IMR-90 (cell line): ENCODE data around the gene RLF. TPM values are rescaled to one million over a fixed set of nuclear protein-coding genes. Genes with fewer than 3 reads are reported as not detected.

Source experiments
- ATAC-seq: fragments of 200-7000 bp; cut with Tn5 transposase; 2 replicates; pipeline ENCODE4 v1.9.1; 2020; ENCODE audit warnings: low read depth, mild to moderate bottlenecking, moderate library complexity
- BruUV-seq: library from RNA; stranded (reverse); fragments of 400-500 nt; replicated peaks from 2 replicates; lab custom pipeline; 2021; lab: Mats Ljungman, UMichigan
- CTCF ChIA-PET: fragments of 300-600 bp; formaldehyde crosslinking; extraction: SDS; loops from one replicate; lab custom pipeline; 2021; ENCODE audit warnings: antibody characterized with exemption; lab: Yijun Ruan, JAX
- POLR2A ChIA-PET: fragments of 300-600 bp; sonication (Branson Sonifier 250); formaldehyde crosslinking; loops from one replicate; lab custom pipeline; 2022; ENCODE audit warnings: antibody characterized with exemption; ENCODE audit not compliant: unreplicated experiment; lab: Charles Lee
- DNase-seq: peaks from one replicate; pipeline ENCODE4 v3.0.0; 2013
- H2AFZ ChIP-seq: replicated peaks from 2 replicates; pipeline ENCODE3; 2013; ENCODE audit warnings: low read length, mild to moderate bottlenecking; ENCODE audit not compliant: poor library complexity
- H2AK5ac ChIP-seq: 2 replicates; pipeline ENCODE4 v1.6.1; 2013; ENCODE audit warnings: low read depth, low read length, inconsistent platforms
- H2AK9ac ChIP-seq: replicated peaks from 2 replicates; pipeline ENCODE3; 2013; ENCODE audit warnings: mild to moderate bottlenecking, low read depth, low read length, moderate library complexity; ENCODE audit not compliant: poor library complexity
- H2BK120ac ChIP-seq: 2 replicates; pipeline ENCODE4 v1.6.1; 2013; ENCODE audit warnings: low read depth, low read length, inconsistent platforms
- H2BK15ac ChIP-seq: 3 replicates; pipeline ENCODE4 v1.6.1; 2013; ENCODE audit warnings: low read depth, low read length, inconsistent platforms
- H2BK20ac ChIP-seq: 2 replicates; pipeline ENCODE4 v1.6.1; 2013; ENCODE audit warnings: low read depth, mild to moderate bottlenecking, inconsistent platforms, low read length, moderate library complexity
- H2BK5ac ChIP-seq: 2 replicates; pipeline ENCODE4 v1.6.1; 2013; ENCODE audit warnings: mild to moderate bottlenecking, low read depth, low read length, inconsistent platforms; ENCODE audit not compliant: poor library complexity, severe bottlenecking
- H3K14ac ChIP-seq: replicated peaks from 2 replicates; pipeline ENCODE4 v1.6.1; 2013; ENCODE audit warnings: low read depth, low read length, inconsistent platforms
- H3K18ac ChIP-seq: 2 replicates; pipeline ENCODE4 v1.6.1; 2013; ENCODE audit warnings: low read depth, low read length, control low read depth
- H3K23ac ChIP-seq: 2 replicates; pipeline ENCODE4 v1.6.1; 2013; ENCODE audit warnings: low read depth, low read length, inconsistent platforms
- H3K27ac ChIP-seq: 2 replicates; pipeline ENCODE4 v1.5.1; 2013; ENCODE audit warnings: mild to moderate bottlenecking, control low read depth, low read length; ENCODE audit not compliant: insufficient read depth
- H3K27me3 ChIP-seq: 2 replicates; pipeline ENCODE4 v1.6.1; 2013; ENCODE audit warnings: low read length; ENCODE audit not compliant: control insufficient read depth, insufficient read depth
- H3K36me3 ChIP-seq: 2 replicates; pipeline ENCODE4 v1.6.1; 2013; ENCODE audit warnings: low read length, mixed read lengths; ENCODE audit not compliant: control insufficient read depth, insufficient read depth
- H3K4ac ChIP-seq: 2 replicates; pipeline ENCODE4 v1.6.1; 2013; ENCODE audit warnings: low read depth, low read length, inconsistent platforms
- H3K4me1 ChIP-seq: 2 replicates; pipeline ENCODE4 v1.6.1; 2013; ENCODE audit warnings: low read length, mixed read lengths; ENCODE audit not compliant: control insufficient read depth, insufficient read depth
- H3K4me2 ChIP-seq: 2 replicates; pipeline ENCODE4 v1.6.1; 2013; ENCODE audit warnings: low read depth, mild to moderate bottlenecking, control low read depth, low read length, moderate library complexity
- H3K4me3 ChIP-seq: 2 replicates; pipeline ENCODE4 v1.5.1; 2013; ENCODE audit warnings: low read depth, mild to moderate bottlenecking, control low read depth, low read length, moderate library complexity; ENCODE audit not compliant: insufficient read depth
- H3K56ac ChIP-seq: 2 replicates; pipeline ENCODE4 v1.6.1; 2013; ENCODE audit warnings: low read length, inconsistent platforms; ENCODE audit not compliant: insufficient read depth; ENCODE audit errors: extremely low read depth
- H3K79me1 ChIP-seq, 2 experiments: 2 replicates each; pipeline ENCODE4 v1.6.1; 2013; ENCODE audit warnings: low read length in 2 of 2, inconsistent platforms in 1 of 2, low read depth in 1 of 2
- H3K9ac ChIP-seq: 2 replicates; pipeline ENCODE4 v1.6.1; 2013; ENCODE audit warnings: low read depth, low read length, control low read depth
- H3K9me1 ChIP-seq: 2 replicates; pipeline ENCODE4 v1.6.1; 2013; ENCODE audit warnings: low read length, inconsistent platforms; ENCODE audit not compliant: insufficient read depth
- H3K9me3 ChIP-seq: 2 replicates; pipeline ENCODE4 v1.6.1; 2013; ENCODE audit warnings: low read length; ENCODE audit not compliant: control insufficient read depth, insufficient read depth
- H4K20me1 ChIP-seq: 2 replicates; pipeline ENCODE4 v1.6.1; 2013; ENCODE audit warnings: low read length, inconsistent platforms; ENCODE audit not compliant: insufficient read depth
- H4K5ac ChIP-seq: 2 replicates; pipeline ENCODE4 v1.6.1; 2013; ENCODE audit warnings: mild to moderate bottlenecking, low read depth, low read length, control low read depth
- H4K8ac ChIP-seq, 2 experiments: 2 replicates each; pipeline ENCODE4 v1.6.1; 2013; ENCODE audit warnings: low read depth in 2 of 2, low read length in 2 of 2, control low read depth in 1 of 2, inconsistent platforms in 1 of 2
- H4K91ac ChIP-seq: 2 replicates; pipeline ENCODE4 v1.6.1; 2013; ENCODE audit warnings: low read depth, low read length, inconsistent platforms; ENCODE audit not compliant: insufficient read depth
- CHD1 ChIP-seq: IDR thresholded peaks from 2 replicates; pipeline ENCODE4 v1.6.1; 2012; ENCODE audit warnings: low read depth, low read length, improper control_type of control experiment
- FOS ChIP-seq: fragments of 150-350 bp; IDR thresholded peaks from 2 replicates; pipeline ENCODE4 v1.6.1; 2016; ENCODE audit warnings: low read depth, low read length
- MXI1 ChIP-seq: IDR thresholded peaks from 2 replicates; pipeline ENCODE4 v1.6.1; 2012; ENCODE audit warnings: low read depth, mild to moderate bottlenecking, low read length, moderate library complexity, borderline replicate concordance
- POLR2A ChIP-seq: IDR thresholded peaks from 2 replicates; pipeline ENCODE4 v1.6.1; 2012; ENCODE audit warnings: mild to moderate bottlenecking, low read depth, low read length
- WGBS, 2 experiments: methylation state at CpG; one replicate each; pipeline versions ENCODE4 v1.1.5 to v1.1.7; 2013; ENCODE audit warnings: missing lambda C conversion rate in 2 of 2; ENCODE audit not compliant: insufficient read length in 1 of 2; ENCODE audit errors: extremely low coverage in 2 of 2; 5-methylcytosine and 5-hydroxymethylcytosine counted together
- dilution Hi-C: fragments of 300-500 bp; cut with HindIII; formaldehyde crosslinking; loops from one replicate; pipeline ENCODE4 v1.14.3; 2018; ENCODE audit warnings: low sequenced_read_pairs; ENCODE audit not compliant: unreplicated experiment
- in situ Hi-C: fragments of 300-500 bp; cut with MboI; formaldehyde crosslinking; loops from 3 replicates; pipeline ENCODE4 v1.14.3; 2019; ENCODE audit warnings: low sequenced_read_pairs, inconsistent platforms, mixed read lengths
- intact Hi-C: fragments of 100-400 bp; cut with micrococcal nuclease; formaldehyde crosslinking; loops from 2 replicates; pipeline ENCODE4 v1.10.0; 2022
- polyA plus RNA-seq, 3 experiments: library from polyadenylated mRNA; depleted of rRNA; stranded (reverse); fragments of >200 nt; gene quantifications; 2 replicates each; pipeline ENCODE4 v1.2.3, GENCODE V29; 2012; ENCODE audit warnings: low replicate concordance in 1 of 3
- total RNA-seq: library from RNA; depleted of rRNA; stranded (reverse); fragments of >200 nt; gene quantifications from 2 replicates; pipeline ENCODE4 v1.2.3, GENCODE V29; 2012
- TF ChIP-seq, protein P1 (sequence below): fragments of 150-350 bp; IDR thresholded peaks from 2 replicates; pipeline ENCODE4 v1.6.1; 2017; ENCODE audit warnings: mild to moderate bottlenecking, antibody characterized with exemption, low read length, low read depth

RLF gene
- total and polyA plus RNA-seq, 2 of the 4 experiments (the other 2 are of a cell fraction): 4.4 to 29.8 TPM

DNA sequence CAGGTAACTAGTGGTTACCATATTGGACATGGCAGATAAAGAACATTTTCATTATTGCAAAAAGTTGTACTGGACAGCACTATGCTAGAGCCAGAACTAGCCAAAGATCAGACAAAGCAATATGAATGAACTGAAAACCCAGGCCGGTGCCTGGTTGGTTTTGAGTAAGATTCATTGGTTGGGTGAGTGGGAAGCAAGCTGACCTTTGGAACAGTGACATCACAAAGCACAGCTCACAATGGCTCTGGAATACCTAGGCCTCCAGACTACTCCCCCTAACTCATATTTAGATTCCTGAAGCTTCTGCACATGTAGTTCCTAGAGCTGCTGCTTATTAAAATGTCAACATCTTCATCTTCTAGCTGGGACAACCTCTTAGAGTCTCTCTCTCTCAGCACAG, 86.5 kb downstream of the RLF start, which contains the start of gene TMCO2:
TMCO2 (plus strand) TSS at position 283 of the 400 bp plus-strand sequence; CDS start at position 340, 57 bp downstream.
- H3K4me3 ChIP-seq: no peak within 1 kb of the TSS
- H3K56ac ChIP-seq: no peak within 1 kb of the TSS
- WGBS, 2 experiments: no CpG with 5 or more reads among the region's 1 CpG
- H2AK5ac ChIP-seq: no peak within 1 kb of the TSS
- intact Hi-C loops (no loop called here), in situ Hi-C loops (no loop called here), dilution Hi-C loops (no loop called here)
- H3K9ac ChIP-seq: no peak within 1 kb of the TSS
- no peaks in the 10 kb centered on the region for H4K20me1 ChIP-seq
- CTCF ChIA-PET: no interaction called here
- no peak within 1 kb of the TSS for H2BK20ac ChIP-seq
- no peak within 1 kb of the TSS for H4K5ac ChIP-seq
- H2BK120ac ChIP-seq: no peak within 1 kb of the TSS
- H2AFZ ChIP-seq: no peak within 1 kb of the TSS
- no peaks in the 10 kb centered on the region for H3K9me1 ChIP-seq
- H3K18ac ChIP-seq: no peak within 1 kb of the TSS
- H3K4me2 ChIP-seq: no peak within 1 kb of the TSS
- no peak within 1 kb of the TSS for H2AK9ac ChIP-seq
- DNase-seq (no peak), ATAC-seq (no peak)
- H3K23ac ChIP-seq: no peak within 1 kb of the TSS
- no peaks in the 10 kb centered on the region for H3K27me3 ChIP-seq
- no peak within 1 kb of the TSS for H2BK15ac ChIP-seq
- H4K91ac ChIP-seq: no peak within 1 kb of the TSS
- no peaks in the 10 kb centered on the region for H3K9me3 ChIP-seq
- BruUV-seq: no TSS peak
- TF ChIP-seq, protein P1, sequence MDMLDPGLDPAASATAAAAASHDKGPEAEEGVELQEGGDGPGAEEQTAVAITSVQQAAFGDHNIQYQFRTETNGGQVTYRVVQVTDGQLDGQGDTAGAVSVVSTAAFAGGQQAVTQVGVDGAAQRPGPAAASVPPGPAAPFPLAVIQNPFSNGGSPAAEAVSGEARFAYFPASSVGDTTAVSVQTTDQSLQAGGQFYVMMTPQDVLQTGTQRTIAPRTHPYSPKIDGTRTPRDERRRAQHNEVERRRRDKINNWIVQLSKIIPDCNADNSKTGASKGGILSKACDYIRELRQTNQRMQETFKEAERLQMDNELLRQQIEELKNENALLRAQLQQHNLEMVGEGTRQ: no peak
- no peak for TF ChIP-seq CHD1
- TF ChIP-seq FOS: no peak
- no peak for TF ChIP-seq POLR2A
- no peak for TF ChIP-seq MXI1
- H3K14ac ChIP-seq: no peak within 1 kb of the TSS
- H3K4me1 ChIP-seq: no peaks in the 10 kb centered on the region; the same call in 1 of the 2 replicates
- H3K4ac ChIP-seq: no peak within 1 kb of the TSS
- H3K27ac ChIP-seq: no peak within 1 kb of the TSS
- POLR2A ChIA-PET: no interaction called here
- no peak within 1 kb of the TSS for H4K8ac ChIP-seq
- peaks cover 0 to 4% of the 10 kb centered on the region in 2 experiments; a peak in 1 of 4 replicates for H3K79me1 ChIP-seq
- no peak within 1 kb of the TSS for H2BK5ac ChIP-seq
- no peaks in the 10 kb centered on the region for H3K36me3 ChIP-seq
